ENCODE data around the gene COL5A2.

The COL5A2 gene

GRCh38 chr2:189018631-189019030, 160.9 kb downstream of the COL5A2 start:
- Histone ChIP-seq H3K36me3 (replicated peaks) (no peaks in the 10 kb centered on the region), H3K4me3 (ENCODE audit: low read depth, low read length) (no peak overlapping the region), H3K27ac (peak overlapping the region; percentile 11), H3K27me3 (replicated peaks) (no peaks in the 10 kb centered on the region)
- no peak for DNase-seq
- no peak for TF ChIP-seq CTCF (IDR thresholded peaks at IDR 0.05; ENCODE audit: low read depth, low read length, missing control alignments)
- in situ Hi-C loops (cut with HindIII; ENCODE audit: low pct_ligation_motif_present, low sequenced_read_pairs) = no loop called here

GRCh38 chr2:189016311-189016861, 163.2 kb downstream of the COL5A2 start:
- Histone ChIP-seq H3K4me3 (ENCODE audit: low read depth, low read length) (no peak overlapping the region), H3K27ac (no peak overlapping the region), H3K36me3 (replicated peaks) (peaks cover 14% of the 10 kb centered on the region), H3K27me3 (replicated peaks) (no peaks in the 10 kb centered on the region)
- DNase-seq = no peak
- no peak for TF ChIP-seq CTCF (IDR thresholded peaks at IDR 0.05; ENCODE audit: low read depth, low read length, missing control alignments)
- in situ Hi-C loops (cut with HindIII; ENCODE audit: low pct_ligation_motif_present, low sequenced_read_pairs) = no loop called here

GRCh38 chr2:189015359-189015758, 164.2 kb downstream of the COL5A2 start:
- Histone ChIP-seq H3K4me3 (ENCODE audit: low read depth, low read length) (no peak overlapping the region), H3K36me3 (replicated peaks) (peaks cover 24% of the 10 kb centered on the region), H3K27ac (no peak overlapping the region), H3K27me3 (replicated peaks) (no peaks in the 10 kb centered on the region)
- in situ Hi-C loops (cut with HindIII; ENCODE audit: low pct_ligation_motif_present, low sequenced_read_pairs) = no loop called here
- no peak for DNase-seq
- TF ChIP-seq CTCF (IDR thresholded peaks at IDR 0.05; ENCODE audit: low read depth, low read length, missing control alignments) = no peak

GRCh38 chr2:189014449-189015138, 165.0 kb downstream of the COL5A2 start:
- TF ChIP-seq CTCF (IDR thresholded peaks at IDR 0.05; ENCODE audit: low read depth, low read length, missing control alignments) = no peak
- in situ Hi-C loops (cut with HindIII; ENCODE audit: low pct_ligation_motif_present, low sequenced_read_pairs) = no loop called here
- Histone ChIP-seq H3K27me3 (replicated peaks) (no peaks in the 10 kb centered on the region), H3K4me3 (ENCODE audit: low read depth, low read length) (no peak overlapping the region), H3K27ac (no peak overlapping the region), H3K36me3 (replicated peaks) (peaks cover 29% of the 10 kb centered on the region)
- no peak for DNase-seq

GRCh38 chr2:189013671-189014448, 165.7 kb downstream of the COL5A2 start:
- H3K4me3 ChIP-seq (ENCODE audit: low read depth, low read length) = no peak overlapping the region
- DNase-seq = no peak
- TF ChIP-seq CTCF (IDR thresholded peaks at IDR 0.05; ENCODE audit: low read depth, low read length, missing control alignments) = no peak
- peaks cover 32% of the 10 kb centered on the region for H3K36me3 ChIP-seq (replicated peaks)
- in situ Hi-C loops (cut with HindIII; ENCODE audit: low pct_ligation_motif_present, low sequenced_read_pairs) = no loop called here
- no peak overlapping the region for H3K27ac ChIP-seq
- no peaks in the 10 kb centered on the region for H3K27me3 ChIP-seq (replicated peaks)

Measured in brain microvascular endothelial cell (primary cell).